Hematopoietic multipotent progenitor cell treated with erythropoietin and hydrocortisone succinate and interleukin-3 and kit ligand, for 4 days (in vitro differentiated cells): Measurements from ENCODE around the gene ABHD4.
A peak's percentile ranks its signal among the peaks of the same experiment; 100 is the strongest.
"Not testable (repeated sequence)": the region's sequence is repeated elsewhere in the genome, so short reads cannot be mapped to it uniquely, and the experiment has no call there.

Experiments used
- DNase-seq: peaks from one replicate; pipeline ENCODE4 v3.0.0-alpha.2; 2015

The ABHD4 gene

GRCh38 chr14:22561661-22562579 is 36.2 kb upstream of the ABHD4 start:
- DNase-seq, result peak; percentile 72

- no peak for DNase-seq
These were observed 34.1 kb upstream of the ABHD4 start for GRCh38 chr14:22563987-22564386.

- DNase-seq, result no peak
These were observed 33.6 kb upstream of the ABHD4 start for GRCh38 chr14:22564463-22564862.

GRCh38 chr14:22565391-22565945 is 32.6 kb upstream of the ABHD4 start:
- no peak for DNase-seq

- DNase-seq, result not testable (repeated sequence)
These were observed 31.8 kb upstream of the ABHD4 start for GRCh38 chr14:22566266-22566665.

- DNase-seq, result no peak
These were observed 31.3 kb upstream of the ABHD4 start for GRCh38 chr14:22566845-22567244.

- DNase-seq, result no peak
These were observed 30.7 kb upstream of the ABHD4 start for GRCh38 chr14:22567437-22567836.

- DNase-seq, result no peak
These were observed 28.9 kb upstream of the ABHD4 start for GRCh38 chr14:22569106-22569736.

GRCh38 chr14:22569737-22570131 is 28.4 kb upstream of the ABHD4 start:
- DNase-seq, result no peak

GRCh38 chr14:22570132-22570949 is 27.8 kb upstream of the ABHD4 start:
- DNase-seq, result peak; percentile 96

- no peak for DNase-seq
These were observed 25.5 kb upstream of the ABHD4 start for GRCh38 chr14:22572562-22573058.

- DNase-seq, result no peak
These were observed 24.3 kb upstream of the ABHD4 start for GRCh38 chr14:22573804-22574203.

GRCh38 chr14:22577334-22577908 is 20.7 kb upstream of the ABHD4 start:
- DNase-seq, result no peak

- DNase-seq, result peak; percentile 44
These were observed 18.9 kb upstream of the ABHD4 start for GRCh38 chr14:22579236-22579635.

GRCh38 chr14:22579881-22580280 is 18.2 kb upstream of the ABHD4 start:
- no peak for DNase-seq

GRCh38 chr14:22580625-22581024 is 17.5 kb upstream of the ABHD4 start:
- no peak for DNase-seq

- no peak for DNase-seq
These were observed 14.1 kb upstream of the ABHD4 start for GRCh38 chr14:22583994-22584393.

- no peak for DNase-seq
These were observed 10.9 kb upstream of the ABHD4 start for GRCh38 chr14:22587247-22587646.

GRCh38 chr14:22587677-22588422 is 10.2 kb upstream of the ABHD4 start:
- peak; percentile 53 for DNase-seq

GRCh38 chr14:22588526-22589095 is 9.5 kb upstream of the ABHD4 start:
- no peak for DNase-seq

- peak; percentile 100 for DNase-seq
These were observed 8.8 kb upstream of the ABHD4 start, which contains the start of gene DAD1 for GRCh38 chr14:22589096-22589839. Gene DAD1 (minus strand): TSS chr14:22589224. CDS start chr14:22589157, 67 bp downstream.
